ENCODE data around the gene SFTPA2.

DNA sequence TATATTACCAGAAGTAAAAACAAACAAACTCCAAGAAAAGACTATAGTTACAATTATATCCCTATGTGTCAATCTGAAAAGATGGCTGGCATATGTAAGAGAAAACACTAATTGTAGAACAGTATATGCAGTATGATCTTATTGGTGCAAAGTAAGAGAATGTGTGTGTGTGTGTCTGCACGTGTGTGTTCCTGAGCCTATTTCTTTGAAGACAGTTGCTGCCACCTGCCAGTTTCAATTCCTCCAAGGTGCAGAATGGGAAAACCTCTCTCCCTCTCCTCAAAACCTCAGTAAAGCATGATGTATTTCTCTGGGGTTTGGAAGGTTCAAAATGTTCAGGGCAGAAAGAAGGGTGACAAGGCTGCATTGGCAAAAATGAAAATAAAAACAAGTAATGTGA is 41.7 kb upstream of the SFTPA2 start:
- TF ChIP-seq POLR2A (IDR thresholded peaks at IDR 0.05): no peak
- TF ChIP-seq, protein P1, sequence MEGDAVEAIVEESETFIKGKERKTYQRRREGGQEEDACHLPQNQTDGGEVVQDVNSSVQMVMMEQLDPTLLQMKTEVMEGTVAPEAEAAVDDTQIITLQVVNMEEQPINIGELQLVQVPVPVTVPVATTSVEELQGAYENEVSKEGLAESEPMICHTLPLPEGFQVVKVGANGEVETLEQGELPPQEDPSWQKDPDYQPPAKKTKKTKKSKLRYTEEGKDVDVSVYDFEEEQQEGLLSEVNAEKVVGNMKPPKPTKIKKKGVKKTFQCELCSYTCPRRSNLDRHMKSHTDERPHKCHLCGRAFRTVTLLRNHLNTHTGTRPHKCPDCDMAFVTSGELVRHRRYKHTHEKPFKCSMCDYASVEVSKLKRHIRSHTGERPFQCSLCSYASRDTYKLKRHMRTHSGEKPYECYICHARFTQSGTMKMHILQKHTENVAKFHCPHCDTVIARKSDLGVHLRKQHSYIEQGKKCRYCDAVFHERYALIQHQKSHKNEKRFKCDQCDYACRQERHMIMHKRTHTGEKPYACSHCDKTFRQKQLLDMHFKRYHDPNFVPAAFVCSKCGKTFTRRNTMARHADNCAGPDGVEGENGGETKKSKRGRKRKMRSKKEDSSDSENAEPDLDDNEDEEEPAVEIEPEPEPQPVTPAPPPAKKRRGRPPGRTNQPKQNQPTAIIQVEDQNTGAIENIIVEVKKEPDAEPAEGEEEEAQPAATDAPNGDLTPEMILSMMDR (IDR thresholded peaks at IDR 0.05): no peak
- TF ChIP-seq POLR2AphosphoS5 (IDR thresholded peaks at IDR 0.05): no peak
- TF ChIP-seq EP300 (IDR thresholded peaks at IDR 0.05): no peak

Data from gastroesophageal sphincter (tissue), 3 donors.